NCI-H226 (cell line): ENCODE data around the gene GET3.
"Not testable (repeated sequence)": the region's sequence is repeated elsewhere in the genome, so short reads cannot be mapped to it uniquely, and the experiment has no call there.

Experiments used
- DNase-seq: peaks from one replicate; pipeline ENCODE4 v3.0.0-alpha.2; 2015

GET3 gene

DNA sequence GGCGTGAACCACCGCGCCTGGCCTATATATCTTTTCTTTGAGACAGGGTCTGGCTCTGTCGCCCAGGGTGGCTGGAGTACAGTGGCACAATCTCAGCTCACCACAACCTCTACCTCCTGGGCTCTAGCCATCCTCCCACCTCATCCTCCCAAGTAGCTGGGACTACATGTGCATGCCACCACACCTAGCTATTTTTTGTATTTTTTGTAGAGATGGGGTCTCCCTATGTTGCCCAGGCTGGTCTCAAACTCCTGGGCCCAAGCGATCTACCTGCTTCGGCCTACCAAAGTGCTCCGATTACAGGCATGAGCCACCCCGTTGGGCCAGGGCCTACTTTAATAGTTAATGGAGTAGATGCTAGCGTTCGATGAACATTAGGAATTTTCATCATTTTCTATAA, 17.0 kb upstream of the GET3 start:
- no peak for DNase-seq

DNA sequence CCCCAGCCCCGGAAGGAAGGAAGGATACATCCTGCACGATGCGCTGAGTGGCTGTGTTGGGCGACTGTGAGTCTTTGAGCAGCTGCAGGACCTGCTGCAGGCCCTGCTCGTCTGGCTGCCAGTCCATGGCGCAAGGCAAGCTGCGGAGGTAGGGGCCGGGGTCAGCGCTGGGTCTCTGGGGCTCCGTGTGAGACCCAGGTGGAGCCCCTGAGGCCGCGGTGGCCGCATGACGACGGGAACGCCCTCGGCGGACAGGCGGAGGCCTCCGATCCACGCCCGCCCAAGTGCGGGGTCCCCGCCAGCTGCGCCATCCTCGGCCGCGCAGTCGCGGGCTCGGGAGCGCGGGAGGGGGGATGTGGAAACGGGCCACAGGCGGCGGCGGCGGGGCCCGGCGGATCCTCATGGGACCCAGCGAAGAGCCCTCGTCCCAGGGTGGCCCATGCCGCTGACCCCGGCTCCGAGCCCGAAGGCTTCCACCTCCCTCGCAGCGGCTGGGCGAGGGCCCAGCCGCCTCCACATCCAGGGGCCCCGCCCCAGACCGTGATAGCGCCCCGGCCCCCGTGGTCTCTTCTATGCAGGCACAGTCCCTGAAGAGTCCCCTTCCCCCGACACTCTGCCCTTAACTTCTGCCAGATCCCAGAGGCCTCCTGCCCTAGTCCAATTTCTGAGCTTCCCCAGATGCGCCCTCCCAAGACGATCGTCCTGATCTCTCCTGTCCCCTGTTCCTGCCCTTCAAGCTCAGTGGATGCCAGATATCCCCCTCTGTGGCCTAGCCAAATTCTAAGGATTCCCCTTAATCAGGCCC, 16.2 kb upstream of the GET3 start:
- DNase-seq: no peak

DNA sequence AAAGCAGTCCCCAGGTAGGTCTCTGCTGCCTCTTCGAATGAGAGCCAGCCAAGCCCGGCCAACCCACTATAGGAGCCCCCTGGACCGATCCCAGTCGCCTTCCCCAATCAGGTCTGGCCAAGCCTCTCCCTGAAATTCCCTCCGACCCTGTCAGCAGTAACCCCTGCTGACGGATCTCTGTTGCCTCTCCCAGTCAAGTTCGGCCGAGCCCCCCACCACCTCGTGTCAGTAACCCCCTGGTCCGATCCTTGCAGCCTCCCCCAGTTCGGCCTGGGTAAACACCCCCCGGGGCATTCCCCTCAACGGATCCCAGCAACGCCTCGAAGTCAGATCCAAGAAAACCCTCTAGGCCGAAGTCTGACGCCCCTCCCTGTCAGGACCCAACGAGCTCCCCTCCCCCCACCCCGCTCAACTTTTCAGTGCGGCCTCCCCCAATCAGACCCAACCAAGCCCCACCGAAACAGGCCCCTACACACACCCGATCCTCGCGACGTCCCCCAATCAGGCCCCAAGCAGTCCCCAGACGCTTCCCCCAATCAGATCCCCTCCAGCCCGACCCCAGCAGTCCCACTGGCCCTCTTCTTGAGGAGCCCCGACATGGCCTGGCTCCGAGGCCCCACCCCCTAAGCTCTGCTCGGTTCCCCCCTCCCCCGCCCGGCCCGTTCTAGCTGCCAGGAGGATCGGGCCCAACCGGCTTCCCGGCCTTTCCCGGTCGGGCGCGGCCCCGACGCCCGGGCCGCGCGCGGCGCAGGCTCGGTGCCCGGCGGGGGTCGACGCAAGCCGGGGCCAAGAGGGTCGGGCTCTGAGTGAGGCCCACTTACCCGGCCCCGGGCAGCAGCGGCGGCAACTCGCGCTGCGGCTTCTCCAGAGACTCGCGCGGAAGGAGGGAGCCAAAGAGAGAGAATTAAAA, 15.4 kb upstream of the GET3 start:
- DNase-seq: peak; percentile 51

DNA sequence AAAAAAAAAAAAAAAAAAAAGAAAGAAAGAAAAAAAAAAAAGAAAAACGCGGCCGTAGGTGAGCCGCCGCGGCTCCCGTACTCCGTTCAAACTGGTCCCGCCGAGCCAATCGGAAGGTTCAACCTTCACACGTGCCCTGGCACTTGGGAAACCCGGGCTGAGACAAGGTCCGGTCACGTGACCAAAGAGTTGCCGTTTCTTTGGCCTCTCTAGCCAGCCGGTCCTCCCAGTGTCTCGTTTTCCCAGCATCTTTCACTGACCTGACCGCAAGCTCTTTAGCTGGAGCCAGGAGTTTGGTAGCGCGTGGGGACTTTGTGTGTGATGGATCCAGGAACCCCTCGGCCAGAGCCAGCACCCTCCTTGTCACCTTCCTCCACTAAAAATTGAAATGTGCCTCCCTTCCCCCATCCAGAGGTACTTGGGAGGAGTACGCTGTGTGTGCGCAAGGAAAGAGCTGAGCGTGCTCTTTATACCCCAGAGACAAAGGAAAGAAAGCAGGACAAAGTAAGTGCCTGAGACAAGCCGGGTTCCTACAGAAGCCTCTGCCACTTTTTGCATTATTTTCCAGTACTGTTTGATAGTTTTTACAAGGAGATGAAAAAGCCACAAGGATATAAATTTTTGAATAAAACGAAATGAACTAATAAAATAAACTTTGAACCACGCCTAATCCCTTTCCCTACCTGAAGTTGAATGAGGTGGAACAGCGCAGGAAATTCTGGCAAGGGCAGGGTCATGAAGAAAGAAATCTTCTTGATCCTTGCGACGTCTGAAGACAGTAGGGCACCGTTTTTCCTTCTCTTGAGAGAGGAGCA, 14.5 kb upstream of the GET3 start:
- DNase-seq: peak; percentile 98

DNA sequence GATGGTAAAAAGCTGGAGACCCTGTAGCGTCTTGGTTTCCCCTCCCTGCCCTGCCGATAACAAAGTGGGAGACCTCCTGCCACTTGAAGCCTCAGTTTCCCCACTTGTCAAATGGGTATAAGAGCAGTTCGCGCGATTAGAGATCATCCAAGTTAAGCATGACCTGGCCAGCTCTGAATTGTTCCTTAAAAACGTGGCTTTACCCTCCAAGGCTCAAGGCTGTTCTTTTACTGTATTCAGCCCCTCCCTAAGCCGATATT, 14.0 kb upstream of the GET3 start:
- no peak for DNase-seq

DNA sequence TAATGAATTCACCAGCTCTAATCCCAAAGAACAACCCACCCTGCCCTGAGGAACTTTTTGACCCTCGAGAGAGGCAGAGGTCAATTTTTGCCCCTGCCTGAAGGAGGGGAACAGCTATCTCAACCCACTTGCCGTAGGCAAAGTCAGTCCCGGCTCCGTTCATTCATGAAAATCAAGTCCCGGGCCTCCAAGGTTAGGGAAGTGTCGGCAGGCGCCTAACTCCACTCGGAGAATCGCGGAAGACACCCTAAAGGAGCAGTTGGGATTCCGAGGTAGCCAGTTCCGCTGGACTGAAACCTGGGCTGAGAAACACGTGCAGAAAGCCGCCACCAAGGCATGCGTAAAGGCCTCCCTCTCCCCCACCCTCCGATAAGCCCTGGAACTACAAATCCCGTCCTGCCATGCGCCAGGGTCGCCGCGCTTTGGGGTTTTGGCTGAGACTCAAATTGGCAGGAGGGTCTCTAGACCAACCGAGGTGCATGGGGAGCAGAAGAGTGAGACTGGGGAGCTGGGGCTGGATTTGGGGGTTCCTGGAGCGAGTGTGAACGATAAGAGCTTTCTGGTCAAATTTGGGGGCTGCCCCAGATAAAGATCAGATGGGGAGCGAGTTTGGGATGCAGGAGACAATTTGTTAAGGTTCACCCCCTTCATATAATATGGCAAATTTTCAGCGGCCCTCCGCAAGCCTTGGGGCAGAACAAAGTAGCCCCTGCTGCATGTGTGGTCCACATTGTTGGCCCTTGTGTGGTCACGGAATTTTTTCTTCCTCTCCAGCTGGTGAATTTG, 13.5 kb upstream of the GET3 start, which contains the start of gene TNPO2:
Gene TNPO2, minus strand, starts transcription at position 292 of the 786 bp plus-strand sequence. CDS start 2,955 bp downstream, outside the sequence.
- peak; percentile 28 for DNase-seq

DNA sequence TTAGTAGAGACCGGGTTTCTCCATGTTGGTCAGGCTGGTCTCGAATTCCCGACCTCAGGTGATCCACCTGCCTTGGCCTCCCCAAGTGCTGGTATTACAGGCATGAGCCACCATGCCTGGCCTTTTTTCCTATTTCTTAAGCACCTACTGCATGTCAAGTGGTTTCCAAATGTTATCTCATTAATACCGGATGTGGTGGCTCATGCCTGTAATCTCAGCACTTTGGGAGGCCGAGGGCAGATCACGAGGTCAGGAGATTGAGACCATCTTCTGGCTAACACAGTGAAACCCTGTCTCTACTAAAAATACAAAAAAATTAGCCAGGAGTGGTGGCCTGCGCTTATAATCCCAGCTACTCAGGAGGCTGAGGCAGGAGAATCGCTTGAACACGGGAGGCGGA, 11.7 kb upstream of the GET3 start:
- not testable (repeated sequence) for DNase-seq

DNA sequence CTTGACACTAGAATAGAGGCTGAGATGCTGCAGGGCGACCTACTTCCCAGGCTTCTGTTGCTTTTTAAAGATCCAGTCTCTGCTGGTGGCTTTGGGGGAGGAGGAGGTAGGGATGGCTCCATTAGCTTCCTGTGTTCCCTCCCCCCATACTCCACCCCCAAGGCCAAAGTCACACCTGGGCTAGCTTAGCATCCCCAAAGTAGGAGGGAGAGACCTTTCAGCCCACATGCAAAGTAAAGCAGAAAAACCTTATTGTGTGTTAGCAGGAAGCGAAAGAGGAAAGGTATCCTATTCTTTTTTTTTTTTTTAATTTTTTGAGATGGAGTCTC, 10.3 kb upstream of the GET3 start:
- no peak for DNase-seq

DNA sequence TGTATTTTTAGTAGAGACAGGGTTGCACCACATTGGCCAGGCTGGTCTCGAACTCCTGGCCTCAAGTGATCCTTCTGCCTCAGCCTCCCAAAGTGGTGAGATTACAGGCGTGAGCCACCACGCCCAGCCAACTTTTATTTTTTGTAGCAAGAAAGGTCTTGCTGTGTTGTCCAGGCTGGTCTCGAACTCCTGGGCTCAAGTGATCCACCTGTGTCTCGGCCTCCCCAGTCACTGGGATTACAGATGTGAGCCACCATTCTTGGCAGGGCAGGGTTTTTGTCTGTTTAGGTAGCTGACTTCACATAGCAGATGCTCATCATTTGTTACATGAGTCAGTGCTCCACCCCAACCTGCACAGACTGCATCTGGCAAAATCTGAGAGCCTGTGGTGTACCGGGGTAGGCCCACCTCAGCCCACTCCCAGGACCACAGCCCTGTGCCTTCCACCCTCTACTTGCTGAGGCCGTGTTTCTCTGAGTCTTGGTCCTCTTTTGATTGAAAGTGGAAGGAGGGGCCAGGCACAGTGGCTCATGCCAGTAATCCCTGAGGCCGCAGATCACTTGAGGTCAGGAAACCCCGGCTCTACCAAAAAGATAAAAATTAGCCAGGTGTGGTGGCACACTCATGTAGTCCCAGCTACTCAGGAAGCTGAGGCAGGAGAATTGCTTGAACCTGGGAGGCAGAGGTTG, 9.4 kb upstream of the GET3 start:
- no peak for DNase-seq

DNA sequence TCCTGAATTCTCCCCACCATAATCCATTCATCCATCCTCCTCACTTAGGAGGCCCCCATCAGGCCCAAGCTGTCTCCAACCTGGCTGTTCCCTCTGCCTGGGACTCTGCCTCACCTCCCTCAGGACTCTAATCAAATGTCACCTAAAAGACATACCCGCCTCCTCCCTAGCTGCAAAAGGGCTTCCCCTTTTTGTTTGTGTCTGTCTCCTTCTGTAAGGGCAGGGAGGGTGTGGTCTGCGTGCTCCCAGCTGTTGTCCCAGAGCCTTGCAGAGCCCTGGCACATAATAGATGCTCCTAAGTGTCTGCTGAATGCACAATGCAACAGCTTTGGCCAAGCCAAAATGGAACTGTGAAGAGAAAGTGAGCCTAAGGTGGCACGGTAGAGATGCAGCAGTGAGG, 7.2 kb upstream of the GET3 start:
- DNase-seq: no peak

DNA sequence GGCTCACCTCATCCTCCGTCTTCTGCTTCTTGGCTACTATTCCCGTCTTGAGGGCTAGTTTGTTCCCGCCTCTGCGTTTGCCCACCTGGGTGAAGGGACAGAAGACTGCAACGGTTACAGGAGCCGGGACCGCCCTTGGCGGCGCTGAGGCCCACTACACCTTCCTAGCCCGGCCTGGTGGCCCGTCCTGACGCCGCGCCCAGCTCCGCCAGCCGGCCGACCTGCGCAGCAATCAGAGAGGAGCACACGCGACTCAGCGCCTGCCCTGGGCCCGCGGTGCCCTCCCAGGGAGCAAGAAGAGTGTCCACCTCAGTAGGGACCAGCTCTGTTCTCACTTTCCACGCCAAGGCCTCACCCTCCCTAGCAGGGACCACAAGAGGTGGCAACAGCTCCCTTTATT, 6.0 kb upstream of the GET3 start:
- DNase-seq: no peak

DNA sequence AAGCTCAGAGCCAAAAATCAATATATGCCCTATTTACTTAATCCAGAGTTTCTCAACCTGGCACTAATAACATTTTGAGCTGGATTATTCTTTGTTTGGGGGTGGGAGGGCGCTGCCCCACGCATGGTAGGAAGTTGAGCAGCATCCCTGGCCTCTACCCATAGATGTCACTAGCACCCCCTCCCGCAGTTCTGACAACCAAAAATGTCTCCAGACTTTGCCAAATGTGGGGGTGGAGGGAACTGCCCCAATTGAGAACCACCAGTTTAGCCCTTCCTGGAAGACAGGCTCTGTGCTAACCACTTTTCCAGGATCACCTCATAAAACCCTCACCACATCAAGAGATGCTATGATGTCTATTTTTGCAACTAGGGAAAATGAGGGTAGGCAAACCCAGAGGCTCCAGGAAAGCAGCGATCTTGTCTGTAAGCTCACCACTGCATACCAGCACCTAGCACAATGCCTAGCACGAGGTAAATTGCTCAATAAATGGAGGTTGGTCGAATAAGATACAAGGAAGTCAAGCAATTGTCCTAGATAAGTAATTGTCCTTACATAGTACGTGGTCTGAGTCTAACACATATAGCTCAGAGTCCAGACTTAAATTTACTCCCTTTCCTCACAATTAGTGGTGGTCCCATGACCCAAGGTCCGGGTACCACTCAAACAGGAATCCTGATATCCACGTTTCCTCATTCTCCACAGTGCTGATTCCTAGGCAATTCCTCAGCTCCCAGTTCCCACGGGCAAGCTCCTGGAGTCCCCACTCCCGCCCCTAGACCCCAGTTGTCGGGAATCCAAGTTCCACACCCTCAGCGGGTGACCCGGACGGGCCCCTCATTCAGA, 3.7 kb upstream of the GET3 start:
- DNase-seq: peak; percentile 20

DNA sequence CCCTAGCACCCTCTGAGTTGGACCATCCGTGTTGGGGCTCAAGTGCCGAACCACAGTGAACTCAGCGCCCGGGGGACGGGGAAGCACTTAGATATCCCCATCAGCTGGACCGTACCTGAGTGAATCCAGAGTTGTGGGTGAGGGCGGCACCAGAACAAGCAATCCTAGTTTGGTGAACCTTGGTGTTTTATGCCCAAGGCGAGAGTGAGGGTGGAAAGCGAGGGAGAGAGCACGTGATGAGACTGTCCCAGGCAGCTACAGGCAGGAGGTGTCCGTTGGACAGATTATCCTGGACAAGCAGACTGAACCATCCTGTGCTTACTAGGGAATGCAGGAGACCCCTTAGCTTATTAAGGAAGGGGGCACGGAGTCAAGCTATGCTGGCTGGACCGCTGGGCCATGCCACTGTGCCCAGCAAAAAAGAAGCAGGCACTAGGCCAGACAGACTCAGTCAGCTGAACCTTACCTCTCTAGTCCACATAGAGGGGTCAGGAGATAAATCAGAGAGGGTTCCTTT, 596 bp downstream of the GET3 start:
- no peak for DNase-seq

DNA sequence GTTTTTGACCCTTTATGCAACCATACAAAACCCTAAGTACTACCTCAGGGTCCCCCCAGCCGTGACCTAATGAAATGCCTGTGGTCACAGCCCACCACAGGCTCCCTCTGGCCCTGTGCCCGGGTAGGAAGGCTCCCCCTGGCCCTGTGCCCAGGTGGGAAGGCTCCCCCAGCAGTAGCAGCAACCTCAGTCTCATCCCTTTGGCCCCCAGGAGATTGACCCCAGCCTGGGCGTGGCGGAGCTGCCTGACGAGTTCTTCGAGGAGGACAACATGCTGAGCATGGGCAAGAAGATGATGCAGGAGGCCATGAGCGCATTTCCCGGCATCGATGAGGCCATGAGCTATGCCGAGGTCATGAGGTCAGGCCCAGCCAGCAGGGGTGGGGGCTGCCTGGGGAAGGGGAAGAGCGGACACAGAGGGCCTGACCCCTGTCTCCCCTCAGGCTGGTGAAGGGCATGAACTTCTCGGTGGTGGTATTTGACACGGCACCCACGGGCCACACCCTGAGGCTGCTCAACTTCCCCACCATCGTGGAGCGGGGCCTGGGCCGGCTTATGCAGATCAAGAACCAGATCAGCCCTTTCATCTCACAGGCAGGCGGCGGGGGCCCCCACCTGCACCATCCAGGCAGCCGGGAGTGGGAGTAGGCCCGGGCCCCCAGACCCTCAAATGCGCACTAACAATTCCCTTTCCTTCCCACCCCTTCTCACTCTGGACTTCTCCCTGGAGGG, 8.0 kb downstream of the GET3 start:
- no peak for DNase-seq

DNA sequence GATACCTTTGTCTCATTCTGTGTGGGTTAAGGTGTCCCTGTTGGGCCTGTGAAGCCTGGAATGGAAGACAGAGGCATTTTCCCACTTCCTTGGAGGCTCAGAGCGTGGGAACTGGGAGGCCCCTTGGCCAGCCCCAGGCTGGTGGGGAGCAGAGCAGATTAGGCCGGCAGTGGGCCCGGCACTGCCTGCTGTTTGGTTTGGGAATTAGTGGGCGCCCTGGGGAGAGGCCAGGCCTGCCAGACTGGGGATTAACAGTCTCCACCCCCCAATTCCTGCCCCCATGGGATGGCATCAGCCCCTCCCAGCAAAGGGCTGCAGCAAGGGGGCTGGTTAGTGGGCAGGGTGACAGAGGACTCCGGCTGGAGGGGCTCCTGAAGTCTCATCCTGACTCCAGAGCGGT, 11.2 kb downstream of the GET3 start:
- no peak for DNase-seq

DNA sequence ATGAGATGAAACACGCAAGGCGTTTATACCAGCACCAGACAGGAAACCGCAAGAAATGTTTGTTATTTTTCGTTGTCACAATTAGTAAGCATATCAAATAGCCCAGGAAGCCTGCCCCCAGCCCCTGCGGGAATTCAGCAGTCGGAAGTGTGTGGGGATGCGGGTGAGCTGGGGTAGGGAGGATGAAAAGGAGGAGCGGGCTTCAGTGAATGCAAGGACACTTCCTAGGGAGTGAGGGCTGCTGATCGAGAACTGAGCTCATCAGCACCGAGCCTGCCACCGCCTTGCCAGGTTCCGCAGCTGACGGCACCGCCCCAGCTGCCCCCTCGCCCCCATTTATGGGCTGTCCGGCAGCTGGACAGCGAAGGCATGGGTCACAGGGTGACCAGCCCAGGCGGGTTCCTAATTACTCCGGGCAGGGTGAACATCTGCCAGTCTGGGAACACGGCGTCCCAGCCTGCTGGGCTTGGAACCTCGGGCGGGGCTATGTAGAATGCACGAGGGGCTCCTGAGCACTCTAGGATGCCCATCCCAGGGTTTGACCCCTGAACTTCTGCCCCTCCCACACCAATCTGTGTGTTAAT, 12.7 kb downstream of the GET3 start:
- no peak for DNase-seq

DNA sequence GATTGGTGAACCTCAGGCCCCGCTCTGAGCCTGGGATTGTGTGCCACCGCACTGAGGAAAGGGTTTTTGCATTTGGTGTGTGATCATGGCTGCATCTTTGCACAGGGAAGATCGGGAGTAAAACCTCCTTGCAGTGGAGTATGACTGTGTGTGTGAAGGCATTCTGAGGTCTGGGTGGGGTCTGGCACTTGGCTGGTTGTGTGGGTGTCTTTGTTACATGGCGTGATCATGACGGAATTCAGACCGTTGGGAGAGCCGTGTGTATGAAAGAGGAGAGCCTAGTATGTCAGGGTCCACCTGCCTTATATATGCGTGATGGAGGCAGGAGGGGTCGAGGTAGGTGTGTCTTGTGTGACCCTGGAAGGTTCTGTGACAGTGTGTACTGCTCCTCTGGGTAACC, 13.6 kb downstream of the GET3 start:
- no peak for DNase-seq

DNA sequence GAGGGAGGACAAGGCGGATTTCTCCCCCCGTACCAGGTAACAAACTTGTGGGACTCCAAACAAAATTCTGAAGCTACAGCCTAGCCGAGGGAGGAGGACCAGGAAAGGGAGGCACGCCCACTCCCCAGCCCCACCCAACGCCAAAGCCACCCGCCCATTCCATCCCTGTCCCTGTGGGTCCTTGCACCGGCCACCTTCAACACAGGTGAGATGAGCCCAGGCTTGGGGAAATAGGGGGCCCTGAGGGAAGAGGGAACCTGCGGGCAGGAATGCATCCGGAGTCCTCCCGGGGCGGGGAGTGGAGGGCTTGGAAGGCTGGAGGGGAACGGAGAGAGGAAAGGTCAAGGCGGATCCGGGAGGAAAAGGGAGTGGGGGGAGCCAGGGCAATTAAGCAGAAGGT, 14.3 kb downstream of the GET3 start, which contains the start of gene BEST2:
Gene BEST2, plus strand, starts transcription at position 157 of the 400 bp plus-strand sequence. CDS start 802 bp downstream, outside the sequence.
- DNase-seq: no peak

DNA sequence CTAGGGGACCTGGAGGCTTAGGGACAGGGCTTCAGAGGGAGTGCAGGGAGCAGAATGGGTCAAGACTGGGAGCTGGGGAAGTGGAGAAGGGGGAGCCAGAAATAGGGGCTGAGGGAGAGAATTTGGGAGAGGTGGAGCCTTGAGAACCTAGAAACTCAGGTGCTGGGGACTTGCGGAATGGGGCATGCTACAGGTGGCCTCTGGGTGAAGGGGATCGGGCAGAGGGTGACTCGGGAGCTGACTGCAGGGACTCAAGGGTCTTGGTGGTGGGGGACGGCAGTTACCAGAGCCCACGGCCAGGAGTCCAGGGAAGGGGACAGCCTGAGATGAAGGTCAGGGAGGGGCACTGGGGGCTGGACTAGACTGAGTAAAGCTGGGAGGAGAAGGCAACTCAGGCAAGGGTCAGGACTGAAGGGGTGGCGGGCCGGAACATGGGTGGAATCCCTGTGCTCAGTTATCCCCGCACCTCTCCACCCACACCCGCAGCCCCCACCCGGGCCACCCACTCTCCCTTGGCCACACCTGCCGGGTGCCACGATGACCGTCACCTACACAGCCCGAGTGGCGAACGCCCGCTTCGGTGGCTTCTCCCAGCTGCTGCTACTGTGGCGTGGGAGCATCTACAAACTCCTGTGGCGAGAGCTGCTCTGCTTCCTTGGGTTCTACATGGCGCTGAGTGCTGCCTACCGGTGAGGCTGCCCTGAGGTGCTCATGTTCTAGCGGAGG, 14.9 kb downstream of the GET3 start:
- no peak for DNase-seq
